ENCODE results near the gene SV2B. TPM values are rescaled to one million over a fixed set of nuclear protein-coding genes. Genes with fewer than 3 reads are reported as not detected.
A peak's percentile ranks its signal among the peaks of the same experiment; 100 is the strongest.

SV2B gene
- total and polyA plus RNA-seq, 2 donors (not counting 1 experiment from before 2014, with no cell fraction given): under 0.01 TPM; not detected in 1

GRCh38 chr15:91065505-91065904 lies 34.6 kb upstream of the SV2B start:
- Histone ChIP-seq H3K9ac (ENCODE audit: insufficient read depth, low read length) (no peak overlapping the region), H3K9me3 (ENCODE audit: control insufficient read depth, insufficient read depth, low read depth, low read length) (no peaks in the 10 kb centered on the region), H2AFZ (ENCODE audit: low read length) (no peak overlapping the region), H3K27ac (ENCODE audit: insufficient read depth, low read length) (no peak overlapping the region), H3K4me1 (ENCODE audit: control insufficient read depth, extremely low read depth, insufficient read depth, low read length) (no peaks in the 10 kb centered on the region), H4K20me1 (ENCODE audit: control insufficient read depth, extremely low read depth, insufficient read depth, low read length) (no peaks in the 10 kb centered on the region), H3K79me2 (ENCODE audit: control insufficient read depth, insufficient read depth, low read length) (no peaks in the 10 kb centered on the region), H3K4me3 (replicated peaks in 1 of 4; ENCODE audit: control extremely low read depth in 1 of 4, insufficient read depth in 1 of 4, low read depth in 3 of 4, low read length in 4 of 4) (no peak overlapping the region), H3K27me3 (ENCODE audit: control insufficient read depth, insufficient read depth, low read length) (no peaks in the 10 kb centered on the region), H3K36me3 (ENCODE audit: control insufficient read depth, insufficient read depth, low read length) (no peaks in the 10 kb centered on the region), H3K4me2 (ENCODE audit: extremely low read depth, insufficient read depth, low read length) (no peak overlapping the region)
- DNase-seq (ENCODE audit: low read depth in 2 of 2): no peak
- TF ChIP-seq EZH2 (IDR thresholded peaks at IDR 0.05; ENCODE audit: low read length, missing control alignments): no peak
- TF ChIP-seq, protein P1, sequence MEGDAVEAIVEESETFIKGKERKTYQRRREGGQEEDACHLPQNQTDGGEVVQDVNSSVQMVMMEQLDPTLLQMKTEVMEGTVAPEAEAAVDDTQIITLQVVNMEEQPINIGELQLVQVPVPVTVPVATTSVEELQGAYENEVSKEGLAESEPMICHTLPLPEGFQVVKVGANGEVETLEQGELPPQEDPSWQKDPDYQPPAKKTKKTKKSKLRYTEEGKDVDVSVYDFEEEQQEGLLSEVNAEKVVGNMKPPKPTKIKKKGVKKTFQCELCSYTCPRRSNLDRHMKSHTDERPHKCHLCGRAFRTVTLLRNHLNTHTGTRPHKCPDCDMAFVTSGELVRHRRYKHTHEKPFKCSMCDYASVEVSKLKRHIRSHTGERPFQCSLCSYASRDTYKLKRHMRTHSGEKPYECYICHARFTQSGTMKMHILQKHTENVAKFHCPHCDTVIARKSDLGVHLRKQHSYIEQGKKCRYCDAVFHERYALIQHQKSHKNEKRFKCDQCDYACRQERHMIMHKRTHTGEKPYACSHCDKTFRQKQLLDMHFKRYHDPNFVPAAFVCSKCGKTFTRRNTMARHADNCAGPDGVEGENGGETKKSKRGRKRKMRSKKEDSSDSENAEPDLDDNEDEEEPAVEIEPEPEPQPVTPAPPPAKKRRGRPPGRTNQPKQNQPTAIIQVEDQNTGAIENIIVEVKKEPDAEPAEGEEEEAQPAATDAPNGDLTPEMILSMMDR (conservative IDR thresholded peaks at IDR 0.05 in 1 of 2, IDR thresholded peaks at IDR 0.05 in 1 of 2; ENCODE audit: low read depth in 1 of 2, low read length in 2 of 2): no peak

DNA sequence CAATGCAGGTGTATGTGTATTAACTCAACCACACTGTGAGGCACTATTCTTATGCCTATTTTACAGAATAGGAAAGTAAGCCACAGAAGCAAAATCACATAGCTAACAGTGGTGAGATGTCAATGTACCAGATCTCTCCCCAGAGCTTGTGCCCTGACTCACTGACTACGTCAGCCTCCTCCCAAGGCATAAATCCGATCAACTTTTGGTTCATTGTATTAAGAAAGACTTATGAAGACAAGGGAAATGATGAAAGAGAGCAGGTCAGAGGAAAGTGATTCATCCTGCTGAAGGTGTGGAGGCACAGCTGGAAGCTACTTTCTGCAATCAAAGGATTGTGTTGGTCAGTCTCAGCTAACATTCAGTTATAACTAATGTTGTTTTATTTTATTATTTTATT lies 33.0 kb upstream of the SV2B start:
- DNase-seq (ENCODE audit: low read depth in 2 of 2): peak in 1 of 2 donors; percentile 3
- no peak overlapping the region for H3K27ac ChIP-seq (ENCODE audit: insufficient read depth, low read length)
- no peak overlapping the region for H3K9ac ChIP-seq (ENCODE audit: insufficient read depth, low read length)
- TF ChIP-seq, protein P1 (conservative IDR thresholded peaks at IDR 0.05 in 1 of 2, IDR thresholded peaks at IDR 0.05 in 1 of 2; ENCODE audit: low read depth in 1 of 2, low read length in 2 of 2): no peak
- TF ChIP-seq EZH2 (IDR thresholded peaks at IDR 0.05; ENCODE audit: low read length, missing control alignments): no peak
- no peaks in the 10 kb centered on the region for H3K36me3 ChIP-seq (ENCODE audit: control insufficient read depth, insufficient read depth, low read length)
- H4K20me1 ChIP-seq (ENCODE audit: control insufficient read depth, extremely low read depth, insufficient read depth, low read length): no peaks in the 10 kb centered on the region
- no peak overlapping the region for H3K4me3 ChIP-seq (replicated peaks in 1 of 4; ENCODE audit: control extremely low read depth in 1 of 4, insufficient read depth in 1 of 4, low read depth in 3 of 4, low read length in 4 of 4)
- H2AFZ ChIP-seq (ENCODE audit: low read length): no peak overlapping the region
- H3K9me3 ChIP-seq (ENCODE audit: control insufficient read depth, insufficient read depth, low read depth, low read length): no peaks in the 10 kb centered on the region
- no peaks in the 10 kb centered on the region for H3K4me1 ChIP-seq (ENCODE audit: control insufficient read depth, extremely low read depth, insufficient read depth, low read length)
- H3K4me2 ChIP-seq (ENCODE audit: extremely low read depth, insufficient read depth, low read length): no peak overlapping the region
- no peaks in the 10 kb centered on the region for H3K79me2 ChIP-seq (ENCODE audit: control insufficient read depth, insufficient read depth, low read length)
- H3K27me3 ChIP-seq (ENCODE audit: control insufficient read depth, insufficient read depth, low read length): no peaks in the 10 kb centered on the region

- Histone ChIP-seq H3K79me2 (ENCODE audit: control insufficient read depth, insufficient read depth, low read length) (no peaks in the 10 kb centered on the region), H3K4me2 (ENCODE audit: extremely low read depth, insufficient read depth, low read length) (no peak overlapping the region), H3K27ac (ENCODE audit: insufficient read depth, low read length) (no peak overlapping the region), H3K4me1 (ENCODE audit: control insufficient read depth, extremely low read depth, insufficient read depth, low read length) (no peaks in the 10 kb centered on the region), H3K9ac (ENCODE audit: insufficient read depth, low read length) (no peak overlapping the region), H3K27me3 (ENCODE audit: control insufficient read depth, insufficient read depth, low read length) (no peaks in the 10 kb centered on the region), H3K9me3 (ENCODE audit: control insufficient read depth, insufficient read depth, low read depth, low read length) (no peaks in the 10 kb centered on the region), H3K4me3 (replicated peaks in 1 of 4; ENCODE audit: control extremely low read depth in 1 of 4, insufficient read depth in 1 of 4, low read depth in 3 of 4, low read length in 4 of 4) (no peak overlapping the region), H4K20me1 (ENCODE audit: control insufficient read depth, extremely low read depth, insufficient read depth, low read length) (no peaks in the 10 kb centered on the region), H2AFZ (ENCODE audit: low read length) (no peak overlapping the region), H3K36me3 (ENCODE audit: control insufficient read depth, insufficient read depth, low read length) (no peaks in the 10 kb centered on the region)
- no peak for TF ChIP-seq EZH2 (IDR thresholded peaks at IDR 0.05; ENCODE audit: low read length, missing control alignments)
- TF ChIP-seq, protein P1 (conservative IDR thresholded peaks at IDR 0.05 in 1 of 2, IDR thresholded peaks at IDR 0.05 in 1 of 2; ENCODE audit: low read depth in 1 of 2, low read length in 2 of 2): no peak
- DNase-seq (ENCODE audit: low read depth in 2 of 2): no peak
Measured at GRCh38 chr15:91068436-91068835, 31.6 kb upstream of the SV2B start.
